LNCAP (cell line): ENCODE measurements around the gene HAPSTR1.

Experiments used
- CTCF ChIP-seq: fragments of 450-650 bp; IDR thresholded peaks from 2 replicates; pipeline ENCODE4 v1.5.1; 2017; ENCODE audit warnings: mild to moderate bottlenecking

Gene HAPSTR1

GRCh38 chr16:9050102-9050830 is 41.2 kb upstream of the HAPSTR1 start:
- TF ChIP-seq CTCF = peak; percentile 43; the same call in 1 of the 2 replicates

- TF ChIP-seq CTCF = no peak
Observed at GRCh38 chr16:9053006-9053601, 38.3 kb upstream of the HAPSTR1 start.

GRCh38 chr16:9054460-9054859 is 37.0 kb upstream of the HAPSTR1 start:
- TF ChIP-seq CTCF = no peak

GRCh38 chr16:9055115-9055514 is 36.3 kb upstream of the HAPSTR1 start:
- no peak for TF ChIP-seq CTCF

- TF ChIP-seq CTCF = no peak
Observed at GRCh38 chr16:9055661-9056060, 35.8 kb upstream of the HAPSTR1 start.

- no peak for TF ChIP-seq CTCF
Observed at GRCh38 chr16:9056061-9056460, 35.4 kb upstream of the HAPSTR1 start.

- no peak for TF ChIP-seq CTCF
Observed at GRCh38 chr16:9058211-9058610, 33.2 kb upstream of the HAPSTR1 start.
